Suprapubic skin (tissue), 4 donors: ENCODE results near the gene GALNT12. TPM values are rescaled to one million over a fixed set of nuclear protein-coding genes. Genes with fewer than 3 reads are reported as not detected.
A peak's percentile ranks its signal among the peaks of the same experiment; 100 is the strongest.

Experiments used
- DNase-seq, 2 donors: peaks; one replicate each; pipeline ENCODE4 v3.0.0-alpha.2; 2019; ENCODE audit warnings: low spot score in 2 of 2
- H3K27ac ChIP-seq: fragments of 200-600 bp; sonication (generic); one replicate; pipeline ENCODE4 v1.5.1; 2019
- H3K27me3 ChIP-seq: fragments of 200-600 bp; sonication (generic); one replicate; pipeline ENCODE4 v1.5.1; 2019
- H3K36me3 ChIP-seq: fragments of 200-600 bp; sonication (generic); one replicate; pipeline ENCODE4 v1.5.1; 2019
- H3K4me1 ChIP-seq: fragments of 200-600 bp; sonication (generic); one replicate; pipeline ENCODE4 v1.5.1; 2019
- H3K4me3 ChIP-seq: fragments of 200-600 bp; sonication (generic); one replicate; pipeline ENCODE4 v1.5.1; 2019; ENCODE audit warnings: mild to moderate bottlenecking
- H3K9me3 ChIP-seq: fragments of 200-600 bp; sonication (generic); one replicate; pipeline ENCODE4 v1.5.1; 2019
- EP300 ChIP-seq: sonication (generic); formaldehyde crosslinking; IDR thresholded peaks from one replicate; pipeline ENCODE4 v1.6.1; 2017; ENCODE audit warnings: antibody characterized with exemption
- POLR2A ChIP-seq, 2 donors: fragments of 450-650 bp; IDR thresholded peaks; one replicate each; pipeline ENCODE4 v1.6.1; 2017; ENCODE audit warnings: antibody characterized with exemption in 2 of 2, mild to moderate bottlenecking in 2 of 2, moderate library complexity in 2 of 2
- POLR2AphosphoS5 ChIP-seq, 3 donors: sonication (generic); formaldehyde crosslinking; IDR thresholded peaks; one replicate each; pipeline ENCODE4 v1.6.1; 2017; ENCODE audit warnings: antibody characterized with exemption in 3 of 3
- WGBS: methylation state at CpG from one replicate; pipeline ENCODE4 v1.1.5; 2018; 5-methylcytosine and 5-hydroxymethylcytosine counted together
- total RNA-seq, 4 donors: library from RNA; depleted of rRNA; stranded (reverse); fragments of >200 nt; gene quantifications; one replicate each; pipeline ENCODE4 v1.1.0, GENCODE V29; 2016
- TF ChIP-seq, protein P1 (sequence below), 2 donors: fragments of 200-600 bp in 1 of 2; fragments of 450-650 bp in 1 of 2; sonication (generic) in 1 of 2; IDR thresholded peaks; one replicate each; pipeline ENCODE4 v1.5.1; 2016 to 2019; ENCODE audit warnings: antibody characterized with exemption in 2 of 2, mild to moderate bottlenecking in 1 of 2, moderate library complexity in 1 of 2

Gene GALNT12
- total RNA-seq, 4 donors from 2014 or later: 1.4 to 8.0 (median 5.5) TPM

DNA sequence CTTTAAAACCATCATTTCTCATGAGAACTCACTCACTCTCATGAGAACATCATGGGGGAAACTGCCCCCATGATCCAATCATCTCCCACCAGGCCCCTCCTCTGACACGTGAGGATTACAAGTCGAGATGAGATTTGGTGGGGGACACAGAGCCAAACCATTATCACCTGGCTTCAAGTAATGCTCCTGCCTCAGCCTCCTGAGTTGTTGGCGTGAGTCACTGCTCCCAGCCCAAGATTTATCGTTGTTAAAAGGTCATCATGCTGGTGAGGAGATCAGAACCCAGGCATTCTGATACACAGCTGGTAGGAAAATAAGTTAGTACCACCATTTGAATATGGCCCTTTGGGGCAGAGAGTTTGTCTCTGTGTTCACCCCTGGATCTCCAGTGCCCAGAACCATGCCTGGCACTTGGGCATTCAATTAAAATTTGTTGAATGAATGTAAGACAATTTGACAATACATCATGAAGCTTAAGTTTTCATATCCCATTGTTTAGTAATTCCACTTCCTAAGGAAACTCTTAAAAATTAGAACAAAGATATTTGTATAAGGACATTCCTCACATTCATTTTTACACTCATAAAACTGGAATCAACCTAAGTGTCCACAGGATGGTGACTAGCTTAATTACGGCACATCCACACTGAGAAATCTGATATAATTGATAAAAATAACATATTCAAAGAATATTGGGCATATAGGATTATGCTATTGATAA is 78.3 kb downstream of the GALNT12 start:
- H3K9me3 ChIP-seq: no peaks in the 10 kb centered on the region
- no peaks in the 10 kb centered on the region for H3K36me3 ChIP-seq
- no peaks in the 10 kb centered on the region for H3K27me3 ChIP-seq
- no peak overlapping the region for H3K4me3 ChIP-seq
- no peak for TF ChIP-seq EP300
- no peak for TF ChIP-seq POLR2A (IDR thresholded peaks at IDR 0.05)
- TF ChIP-seq, protein P1, sequence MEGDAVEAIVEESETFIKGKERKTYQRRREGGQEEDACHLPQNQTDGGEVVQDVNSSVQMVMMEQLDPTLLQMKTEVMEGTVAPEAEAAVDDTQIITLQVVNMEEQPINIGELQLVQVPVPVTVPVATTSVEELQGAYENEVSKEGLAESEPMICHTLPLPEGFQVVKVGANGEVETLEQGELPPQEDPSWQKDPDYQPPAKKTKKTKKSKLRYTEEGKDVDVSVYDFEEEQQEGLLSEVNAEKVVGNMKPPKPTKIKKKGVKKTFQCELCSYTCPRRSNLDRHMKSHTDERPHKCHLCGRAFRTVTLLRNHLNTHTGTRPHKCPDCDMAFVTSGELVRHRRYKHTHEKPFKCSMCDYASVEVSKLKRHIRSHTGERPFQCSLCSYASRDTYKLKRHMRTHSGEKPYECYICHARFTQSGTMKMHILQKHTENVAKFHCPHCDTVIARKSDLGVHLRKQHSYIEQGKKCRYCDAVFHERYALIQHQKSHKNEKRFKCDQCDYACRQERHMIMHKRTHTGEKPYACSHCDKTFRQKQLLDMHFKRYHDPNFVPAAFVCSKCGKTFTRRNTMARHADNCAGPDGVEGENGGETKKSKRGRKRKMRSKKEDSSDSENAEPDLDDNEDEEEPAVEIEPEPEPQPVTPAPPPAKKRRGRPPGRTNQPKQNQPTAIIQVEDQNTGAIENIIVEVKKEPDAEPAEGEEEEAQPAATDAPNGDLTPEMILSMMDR (IDR thresholded peaks at IDR 0.05): no peak
- TF ChIP-seq POLR2AphosphoS5 (IDR thresholded peaks at IDR 0.05): no peak
- WGBS: 89% methylated on average over 5 of the region's 5 CpGs
- no peak for DNase-seq
- H3K4me1 ChIP-seq: peaks cover 27% of the 10 kb centered on the region
- H3K27ac ChIP-seq: no peak overlapping the region

DNA sequence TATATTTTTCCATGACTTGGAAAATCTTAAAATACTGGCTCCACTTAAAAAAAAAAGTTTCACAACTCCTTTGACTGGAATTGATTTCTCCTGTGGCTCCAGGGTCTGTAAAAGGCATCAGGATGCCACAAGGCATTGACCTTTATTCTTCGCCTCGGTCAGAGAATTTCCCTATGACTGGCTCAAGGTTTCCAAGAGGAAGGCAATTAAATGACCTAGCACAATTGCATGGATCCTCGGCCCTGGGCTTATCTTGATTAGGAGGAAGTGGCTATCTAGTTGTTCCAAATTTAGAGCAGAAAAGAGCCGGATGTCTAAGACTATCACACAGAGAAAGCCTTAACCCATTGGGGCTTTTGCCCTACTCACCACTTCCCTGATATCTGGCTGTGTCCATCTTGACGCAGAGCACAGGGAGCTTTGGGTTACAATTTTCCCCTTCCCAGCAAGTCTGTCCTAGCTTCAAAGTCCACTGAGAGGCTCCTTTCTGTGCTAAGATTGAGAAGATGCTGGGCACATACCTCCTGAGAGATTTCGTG is 79.3 kb downstream of the GALNT12 start:
- H3K9me3 ChIP-seq: no peaks in the 10 kb centered on the region
- DNase-seq: no peak
- H3K27ac ChIP-seq: peak overlapping the region; percentile 38
- peaks cover 27% of the 10 kb centered on the region for H3K4me1 ChIP-seq
- no peaks in the 10 kb centered on the region for H3K36me3 ChIP-seq
- no peaks in the 10 kb centered on the region for H3K27me3 ChIP-seq
- 63% methylated on average over 6 of the region's 6 CpGs for WGBS
- TF ChIP-seq EP300 (no peak), POLR2AphosphoS5 (IDR thresholded peaks at IDR 0.05) (peak in 1 of 3 donors; percentile 27)
- no peak overlapping the region for H3K4me3 ChIP-seq

DNA sequence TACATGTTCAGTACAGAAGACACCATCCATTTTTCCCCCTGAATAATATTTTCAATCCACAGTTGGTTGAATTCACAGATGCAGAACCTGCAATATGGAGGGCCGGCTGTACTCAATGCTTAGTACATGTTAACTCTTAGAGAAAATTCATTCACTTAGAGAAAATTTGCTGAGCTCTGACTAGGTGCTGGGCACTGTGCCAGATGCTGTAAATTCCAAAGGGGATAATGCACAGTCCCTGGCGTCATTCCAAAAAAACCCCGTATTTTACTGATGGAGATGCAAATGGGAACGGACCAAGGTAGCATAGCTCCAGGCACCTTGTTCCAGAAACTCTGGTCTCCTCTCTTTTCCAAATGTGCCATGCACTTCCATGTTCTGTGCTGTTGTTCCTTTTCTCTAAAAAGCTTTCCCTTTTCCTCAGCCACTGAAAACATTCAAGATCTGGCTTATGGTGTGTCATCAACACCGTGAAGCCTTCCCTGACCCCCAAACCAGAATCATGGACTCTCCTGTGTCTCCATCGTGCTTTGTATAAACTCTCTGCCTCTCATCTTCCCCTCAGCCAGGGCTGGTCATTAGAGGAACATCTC is 80.5 kb downstream of the GALNT12 start:
- H3K36me3 ChIP-seq: no peaks in the 10 kb centered on the region
- TF ChIP-seq POLR2A (IDR thresholded peaks at IDR 0.05) (no peak), EP300 (no peak), POLR2AphosphoS5 (IDR thresholded peaks at IDR 0.05) (no peak)
- TF ChIP-seq, protein P1 (IDR thresholded peaks at IDR 0.05): no peak
- H3K27me3 ChIP-seq: no peaks in the 10 kb centered on the region
- no peak overlapping the region for H3K27ac ChIP-seq
- H3K4me3 ChIP-seq: no peak overlapping the region
- 45% methylated on average over 6 of the region's 6 CpGs for WGBS
- DNase-seq: no peak
- H3K9me3 ChIP-seq: no peaks in the 10 kb centered on the region
- H3K4me1 ChIP-seq: peaks cover 27% of the 10 kb centered on the region

DNA sequence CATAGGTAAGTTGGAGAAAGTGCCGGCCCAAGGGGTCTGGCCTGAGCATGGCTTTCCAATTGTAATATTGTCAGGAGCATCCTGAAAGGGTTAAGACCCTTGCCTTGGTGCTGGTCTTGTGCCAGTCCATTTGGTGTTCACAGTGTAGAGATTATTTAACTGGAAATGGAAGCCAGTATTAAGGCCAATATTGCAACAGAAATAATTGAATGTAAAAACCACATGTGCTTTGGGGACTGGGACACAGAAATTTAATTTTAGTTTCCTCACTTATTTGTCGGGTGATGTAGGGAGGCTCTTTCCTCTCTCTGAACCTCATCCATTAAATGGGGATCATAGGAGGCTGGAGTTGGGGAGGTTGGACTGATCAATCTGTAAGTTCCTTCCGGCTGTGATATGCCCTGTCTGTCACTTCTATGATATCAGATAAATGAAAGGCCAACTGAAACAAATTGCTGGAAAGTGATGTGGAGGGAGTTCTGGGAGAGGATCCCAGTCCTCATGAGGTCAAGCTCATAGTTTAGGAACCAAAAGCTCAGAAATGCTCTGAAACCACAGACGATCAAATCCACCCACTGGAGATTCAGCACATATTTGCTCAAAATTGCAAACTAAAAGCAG is 81.4 kb downstream of the GALNT12 start:
- H3K4me1 ChIP-seq: peaks cover 27% of the 10 kb centered on the region
- no peak overlapping the region for H3K4me3 ChIP-seq
- no peaks in the 10 kb centered on the region for H3K27me3 ChIP-seq
- 59% methylated on average over 4 of the region's 4 CpGs for WGBS
- TF ChIP-seq POLR2A (IDR thresholded peaks at IDR 0.05): no peak
- no peak for TF ChIP-seq EP300
- TF ChIP-seq, protein P1 (IDR thresholded peaks at IDR 0.05): no peak
- TF ChIP-seq POLR2AphosphoS5 (IDR thresholded peaks at IDR 0.05): no peak
- no peaks in the 10 kb centered on the region for H3K9me3 ChIP-seq
- no peak for DNase-seq
- H3K36me3 ChIP-seq: no peaks in the 10 kb centered on the region
- H3K27ac ChIP-seq: peak overlapping the region; percentile 29

DNA sequence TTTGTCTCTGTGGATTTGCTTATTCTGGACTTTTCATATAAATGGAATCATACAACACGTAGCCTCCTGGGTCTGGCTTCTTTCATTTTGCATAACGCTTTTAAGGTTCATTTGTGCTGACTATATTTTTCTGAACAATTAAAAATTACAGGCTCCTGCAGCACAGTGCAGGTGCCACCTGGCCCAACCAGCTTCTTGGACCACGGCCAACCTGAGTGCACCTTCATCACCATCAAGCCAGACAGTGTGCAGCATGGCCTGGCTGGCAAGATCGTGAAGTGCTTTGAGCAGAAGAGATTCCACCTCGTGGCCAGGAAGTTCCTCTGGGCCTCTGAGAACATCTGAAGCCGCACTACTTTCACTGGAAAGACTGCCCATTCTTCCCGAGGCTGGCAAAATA is 82.8 kb downstream of the GALNT12 start:
- no peak for TF ChIP-seq EP300
- no peak for TF ChIP-seq POLR2AphosphoS5 (IDR thresholded peaks at IDR 0.05)
- TF ChIP-seq POLR2A (IDR thresholded peaks at IDR 0.05): no peak
- TF ChIP-seq, protein P1 (IDR thresholded peaks at IDR 0.05): no peak
- DNase-seq: no peak
- Histone ChIP-seq H3K36me3 (no peaks in the 10 kb centered on the region), H3K9me3 (no peaks in the 10 kb centered on the region), H3K4me3 (no peak overlapping the region), H3K27me3 (no peaks in the 10 kb centered on the region), H3K4me1 (peaks cover 27% of the 10 kb centered on the region), H3K27ac (no peak overlapping the region)
- 48% methylated on average over 7 of the region's 7 CpGs for WGBS
